ENCODE measurements around the gene RNGTT. TPM values are rescaled to one million over a fixed set of nuclear protein-coding genes. Genes with fewer than 3 reads are reported as not detected.

Gene RNGTT
- total RNA-seq, 2 experiments from 2014 or later, result 11.6 to 12.4 TPM

- no peaks in the 10 kb centered on the region for H3K27me3 ChIP-seq (ENCODE audit: control insufficient read depth in 1 of 2, insufficient read depth in 2 of 2, low read length in 2 of 2)
- Mint-ChIP-seq H3K9me3 (no peaks in the 10 kb centered on the region), H3K27me3 (no peaks in the 10 kb centered on the region), H3K27ac (peak overlapping the region; percentile 38), H3K36me3 (ENCODE audit: low read depth) (peaks cover 2% of the 10 kb centered on the region), H3K4me3 (no peak overlapping the region), H3K4me1 (ENCODE audit: low read depth) (peaks cover 4% of the 10 kb centered on the region)
- no peak overlapping the region for H3K4me3 ChIP-seq (ENCODE audit: low read length)
- ATAC-seq (ENCODE audit: poor library complexity) (no peak), DNase-seq (no peak)
- CTCF ChIA-PET, result interaction anchor here (1.2 kb wide), 1 partner anchor 1480 kb away, joined by 4 read pairs; no protein-coding TSS in a partner anchor
- H3K4me1 ChIP-seq (ENCODE audit: insufficient read depth, low read length), result no peaks in the 10 kb centered on the region
- H3K27ac ChIP-seq (ENCODE audit: low read depth in 1 of 2, low read length in 2 of 2), result no peak overlapping the region
- intact Hi-C loops (cut with DNase I, micrococcal nuclease), result loop anchor here (1.0 to 5.0 kb wide), 4 partner anchors 91 to 1736 kb away; no protein-coding TSS in a partner anchor
- no peak for TF ChIP-seq CTCF (IDR thresholded peaks at IDR 0.05)
- no peaks in the 10 kb centered on the region for H3K9me3 ChIP-seq (ENCODE audit: control insufficient read depth in 1 of 2, insufficient read depth in 1 of 2, low read length in 2 of 2)
- POLR2A ChIA-PET, result no interaction called here
- no peaks in the 10 kb centered on the region for H3K36me3 ChIP-seq (ENCODE audit: insufficient read depth, low read length)
These were observed 90.5 kb downstream of the RNGTT start for GRCh38 chr6:88872962-88873361.

GRCh38 chr6:88871498-88871897, 91.9 kb downstream of the RNGTT start:
- H3K36me3 Mint-ChIP-seq (ENCODE audit: low read depth), result peaks cover 3% of the 10 kb centered on the region
- Histone ChIP-seq H3K4me3 (ENCODE audit: low read length) (no peak overlapping the region), H3K4me1 (ENCODE audit: insufficient read depth, low read length) (no peaks in the 10 kb centered on the region), H3K36me3 (ENCODE audit: insufficient read depth, low read length) (no peaks in the 10 kb centered on the region), H3K9me3 (ENCODE audit: control insufficient read depth in 1 of 2, insufficient read depth in 1 of 2, low read length in 2 of 2) (no peaks in the 10 kb centered on the region), H3K27ac (ENCODE audit: low read depth in 1 of 2, low read length in 2 of 2) (no peak overlapping the region), H3K27me3 (ENCODE audit: control insufficient read depth in 1 of 2, insufficient read depth in 2 of 2, low read length in 2 of 2) (no peaks in the 10 kb centered on the region)
- H3K27ac Mint-ChIP-seq, result no peak overlapping the region
- H3K9me3 Mint-ChIP-seq, result no peaks in the 10 kb centered on the region
- ATAC-seq (ENCODE audit: poor library complexity), result no peak
- ChIA-PET CTCF (interaction anchor here (1.0 to 1.9 kb wide), 2 partner anchors 12 to 1478 kb away, joined by 3 to 6 read pairs; no protein-coding TSS in a partner anchor), POLR2A (interaction anchor here (1.3 kb wide), 1 partner anchor 1039 kb away, joined by 5 read pairs; no protein-coding TSS in a partner anchor)
- no peak for DNase-seq
- intact Hi-C loops (cut with DNase I, micrococcal nuclease), result loop anchor here (2.0 to 5.0 kb wide), 4 partner anchors 89 to 1805 kb away; no protein-coding TSS in a partner anchor
- H3K4me1 Mint-ChIP-seq (ENCODE audit: low read depth), result peaks cover 8% of the 10 kb centered on the region
- no peak for TF ChIP-seq CTCF (IDR thresholded peaks at IDR 0.05)
- H3K27me3 Mint-ChIP-seq, result no peaks in the 10 kb centered on the region
- H3K4me3 Mint-ChIP-seq, result no peak overlapping the region

- DNase-seq (peak in 11 of 14 experiments; percentile 5 to 78 (median 25)), ATAC-seq (ENCODE audit: poor library complexity) (no peak)
- Histone ChIP-seq H3K27me3 (ENCODE audit: control insufficient read depth in 1 of 2, insufficient read depth in 2 of 2, low read length in 2 of 2) (no peaks in the 10 kb centered on the region), H3K9me3 (ENCODE audit: control insufficient read depth in 1 of 2, insufficient read depth in 1 of 2, low read length in 2 of 2) (no peaks in the 10 kb centered on the region), H3K27ac (ENCODE audit: low read depth in 1 of 2, low read length in 2 of 2) (no peak overlapping the region), H3K4me1 (ENCODE audit: insufficient read depth, low read length) (no peaks in the 10 kb centered on the region), H3K4me3 (ENCODE audit: low read length) (no peak overlapping the region), H3K36me3 (ENCODE audit: insufficient read depth, low read length) (no peaks in the 10 kb centered on the region)
- TF ChIP-seq CTCF (IDR thresholded peaks at IDR 0.05), result peak; percentile 78
- ChIA-PET POLR2A (interaction anchor here (1.3 kb wide), 1 partner anchor 1038 kb away, joined by 5 read pairs; no protein-coding TSS in a partner anchor), CTCF (interaction anchor here (0.5 to 1.9 kb wide), 7 partner anchors 11 to 1732 kb away, joined by 3 to 6 read pairs (median 3); no protein-coding TSS in a partner anchor)
- intact Hi-C loops (cut with DNase I, micrococcal nuclease), result loop anchor here (1.0 to 5.0 kb wide), 6 partner anchors 89 to 1804 kb away; no protein-coding TSS in a partner anchor
- no peak overlapping the region for H3K27ac Mint-ChIP-seq
- H3K36me3 Mint-ChIP-seq (ENCODE audit: low read depth), result peaks cover 3% of the 10 kb centered on the region
- peaks cover 15% of the 10 kb centered on the region for H3K4me1 Mint-ChIP-seq (ENCODE audit: low read depth)
- no peak overlapping the region for H3K4me3 Mint-ChIP-seq
- H3K27me3 Mint-ChIP-seq, result no peaks in the 10 kb centered on the region
- H3K9me3 Mint-ChIP-seq, result no peaks in the 10 kb centered on the region
These were observed 92.6 kb downstream of the RNGTT start for GRCh38 chr6:88870717-88871330.

Data from CD4-positive, alpha-beta T cell (primary cell).